CD4-positive, alpha-beta T cell treated with Interleukin-15 for 1 hour (primary cell): ENCODE data around the gene IL5RA.

Source experiments
- DNase-seq: peaks from one replicate; pipeline ENCODE4 v3.0.0-alpha.2; 2020

Gene IL5RA

GRCh38 chr3:3110299-3110630 lies at the start of gene IL5RA:
IL5RA (minus strand) TSS chr3:3110374; CDS start chr3:3104984, 5,390 bp downstream.
- DNase-seq: peak; percentile 54

GRCh38 chr3:3157484-3157883 lies 47.3 kb upstream of the IL5RA start:
- DNase-seq: no peak

- no peak for DNase-seq
Measured at GRCh38 chr3:3154879-3155610, 44.9 kb upstream of the IL5RA start.

- no peak for DNase-seq
Measured at GRCh38 chr3:3151513-3151912, 41.3 kb upstream of the IL5RA start.

- DNase-seq: no peak
Measured at GRCh38 chr3:3149560-3149959, 39.4 kb upstream of the IL5RA start.

- DNase-seq: no peak
Measured at GRCh38 chr3:3145831-3146230, 35.7 kb upstream of the IL5RA start.

- DNase-seq: no peak
Measured at GRCh38 chr3:3141939-3142338, 31.8 kb upstream of the IL5RA start.

- DNase-seq: no peak
Measured at GRCh38 chr3:3137526-3137925, 27.4 kb upstream of the IL5RA start.

GRCh38 chr3:3134750-3135448 lies 24.7 kb upstream of the IL5RA start:
- DNase-seq: no peak

GRCh38 chr3:3133500-3133899 lies 23.3 kb upstream of the IL5RA start:
- DNase-seq: no peak

GRCh38 chr3:3129579-3129978 lies 19.4 kb upstream of the IL5RA start:
- no peak for DNase-seq

- DNase-seq: peak; percentile 36
Measured at GRCh38 chr3:3127432-3128010, 17.3 kb upstream of the IL5RA start.

GRCh38 chr3:3126477-3127431 lies 16.6 kb upstream of the IL5RA start, which contains the start of gene TRNT1:
TRNT1 (plus strand) TSS chr3:3126940; CDS start chr3:3129041, 2,101 bp downstream.
- DNase-seq: peak; percentile 95

GRCh38 chr3:3125977-3126376 lies 15.8 kb upstream of the IL5RA start:
- no peak for DNase-seq

GRCh38 chr3:3119393-3119851 lies 9.2 kb upstream of the IL5RA start:
- DNase-seq: no peak

GRCh38 chr3:3117651-3118050 lies 7.5 kb upstream of the IL5RA start:
- no peak for DNase-seq

- DNase-seq: no peak
Measured at GRCh38 chr3:3113042-3113709, 3.0 kb upstream of the IL5RA start.

- no peak for DNase-seq
Measured at GRCh38 chr3:3110749-3111361, 681 bp upstream of the IL5RA start.

GRCh38 chr3:3109407-3110298 lies 521 bp downstream of the IL5RA start:
- DNase-seq: no peak

GRCh38 chr3:3107858-3108257 lies 2.3 kb downstream of the IL5RA start:
- no peak for DNase-seq

- DNase-seq: no peak
Measured at GRCh38 chr3:3107181-3107580, 3.0 kb downstream of the IL5RA start.
